Retinal pigment epithelial cell (primary cell): ENCODE results near the gene SYNGR1.
A peak's percentile ranks its signal among the peaks of the same experiment; 100 is the strongest.

ENCODE experiments used
- DNase-seq: peaks from one replicate; pipeline ENCODE4 v3.0.0-alpha.2; 2010; ENCODE audit warnings: low read depth
- H3K4me3 ChIP-seq: 2 replicates; pipeline ENCODE4 v1.5.1; 2011; ENCODE audit warnings: mild to moderate bottlenecking, low read length, control low read depth, moderate library complexity
- CTCF ChIP-seq: conservative IDR thresholded peaks from 2 replicates; pipeline ENCODE4 v1.5.1; 2011; ENCODE audit warnings: low read depth, low read length, control low read depth, inconsistent platforms

The SYNGR1 gene

DNA sequence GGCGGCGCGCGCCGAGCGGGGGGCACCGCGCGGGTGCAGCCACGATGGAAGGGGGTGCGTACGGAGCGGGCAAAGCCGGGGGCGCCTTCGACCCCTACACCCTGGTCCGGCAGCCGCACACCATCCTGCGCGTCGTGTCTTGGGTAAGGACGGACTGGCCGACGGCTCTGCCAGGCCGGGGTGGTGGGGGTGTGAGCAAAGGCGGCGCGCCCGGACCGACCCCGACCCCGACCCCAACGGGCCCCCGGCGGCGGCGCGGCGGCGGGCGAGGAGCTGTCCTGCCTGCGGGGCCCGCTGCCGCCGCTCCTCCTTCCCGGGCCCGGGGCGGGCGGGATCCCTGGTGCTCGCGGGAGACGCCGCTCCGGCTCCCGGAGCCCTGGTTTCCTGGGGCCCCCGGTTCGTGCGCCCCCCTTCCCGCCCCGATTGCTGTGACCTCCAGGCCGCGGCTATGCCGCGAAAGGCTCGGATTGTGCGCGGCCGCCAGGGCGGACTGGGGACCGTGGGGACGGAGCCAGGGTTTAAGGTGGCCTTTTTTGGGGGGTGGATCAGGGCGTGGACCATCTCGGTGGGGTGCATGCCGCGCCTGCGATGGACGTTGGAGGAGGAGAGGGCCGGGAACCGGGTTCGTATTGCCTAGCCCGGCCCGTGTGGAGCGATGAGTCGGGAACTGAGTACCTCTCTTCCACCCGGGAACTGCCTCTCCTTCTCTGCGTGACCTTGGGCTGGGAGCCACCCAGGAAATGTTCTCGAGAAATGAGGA is at the start of gene SYNGR1:
TSS of gene SYNGR1 (plus strand) at position 25 of the 760 bp plus-strand sequence. CDS start at position 45, 20 bp downstream.
- TF ChIP-seq CTCF, result no peak
- DNase-seq, result no peak
- H3K4me3 ChIP-seq, result peak within 1 kb of the TSS; percentile 75

DNA sequence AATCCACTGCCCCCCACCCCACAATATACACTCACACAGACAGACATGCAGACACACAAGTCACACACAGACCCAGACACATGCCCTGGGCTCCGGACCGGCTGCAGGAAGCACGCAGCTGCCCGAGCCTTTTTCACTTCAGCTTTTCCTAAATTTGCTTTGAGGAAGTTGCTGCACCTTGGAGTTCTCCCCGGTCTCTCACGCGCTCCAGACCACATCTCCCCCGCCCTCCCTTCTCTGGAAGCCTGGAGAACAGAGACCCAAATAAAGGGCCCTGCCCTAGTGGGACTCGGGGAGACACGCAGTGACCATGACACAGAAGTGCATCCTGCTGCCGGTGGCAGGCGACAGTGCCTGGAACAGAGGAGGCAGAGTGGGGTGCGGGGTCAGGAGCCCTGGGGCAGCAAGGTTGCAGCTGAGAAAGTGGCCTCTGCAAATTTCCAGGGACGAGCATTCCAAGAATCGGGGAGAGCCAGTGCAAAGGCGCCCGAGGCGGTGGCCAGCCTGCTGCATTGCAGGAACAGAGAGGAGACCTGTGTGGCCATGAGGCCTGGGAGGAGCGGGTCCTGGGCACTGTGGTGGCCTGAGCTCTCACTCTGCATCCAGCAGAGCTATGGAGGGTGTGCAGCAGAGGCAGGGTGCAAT is 49.5 kb upstream of the SYNGR1 start:
- DNase-seq, result no peak
- TF ChIP-seq CTCF, result no peak
- no peak overlapping the region for H3K4me3 ChIP-seq

DNA sequence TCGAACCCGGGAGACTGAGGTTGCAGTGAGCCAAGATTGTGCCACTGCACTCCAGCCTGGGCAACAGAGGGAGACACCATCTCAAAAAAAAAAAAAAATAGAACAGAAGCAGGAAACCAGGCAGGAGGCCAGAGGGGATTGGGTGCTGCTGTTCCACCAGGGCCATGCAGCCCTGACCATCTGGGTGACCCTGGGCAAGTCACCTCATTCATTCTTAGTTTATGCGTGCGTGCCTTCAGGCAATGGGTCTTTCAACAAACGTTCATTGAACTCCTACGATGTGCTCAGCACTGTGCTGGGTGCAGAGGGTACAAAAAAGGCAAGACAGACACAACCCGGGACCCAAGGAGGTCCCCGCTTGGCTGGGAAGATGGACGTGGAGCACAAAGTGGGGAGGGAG is 48.7 kb upstream of the SYNGR1 start:
- no peak for DNase-seq
- no peak for TF ChIP-seq CTCF
- no peak overlapping the region for H3K4me3 ChIP-seq

DNA sequence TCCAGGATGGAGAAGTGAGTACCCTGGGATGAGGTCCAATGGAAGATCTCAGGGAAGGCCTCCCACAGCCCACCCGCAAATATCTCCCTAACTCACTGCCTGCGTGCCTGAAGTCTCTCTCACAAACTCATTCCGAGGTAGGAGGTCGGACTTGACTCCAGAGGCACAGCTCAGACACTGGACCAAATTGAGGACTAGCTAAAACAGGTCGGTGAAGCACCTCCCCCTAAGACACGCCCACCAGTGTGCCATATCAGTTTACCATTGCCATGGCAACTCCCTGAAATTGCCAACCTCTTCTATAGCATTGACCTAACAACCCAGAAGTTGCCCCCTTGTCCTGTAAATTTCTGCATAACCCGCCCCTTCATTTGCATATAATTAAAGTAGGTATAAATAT is 47.9 kb upstream of the SYNGR1 start:
- DNase-seq, result no peak
- no peak for TF ChIP-seq CTCF
- H3K4me3 ChIP-seq, result no peak overlapping the region

DNA sequence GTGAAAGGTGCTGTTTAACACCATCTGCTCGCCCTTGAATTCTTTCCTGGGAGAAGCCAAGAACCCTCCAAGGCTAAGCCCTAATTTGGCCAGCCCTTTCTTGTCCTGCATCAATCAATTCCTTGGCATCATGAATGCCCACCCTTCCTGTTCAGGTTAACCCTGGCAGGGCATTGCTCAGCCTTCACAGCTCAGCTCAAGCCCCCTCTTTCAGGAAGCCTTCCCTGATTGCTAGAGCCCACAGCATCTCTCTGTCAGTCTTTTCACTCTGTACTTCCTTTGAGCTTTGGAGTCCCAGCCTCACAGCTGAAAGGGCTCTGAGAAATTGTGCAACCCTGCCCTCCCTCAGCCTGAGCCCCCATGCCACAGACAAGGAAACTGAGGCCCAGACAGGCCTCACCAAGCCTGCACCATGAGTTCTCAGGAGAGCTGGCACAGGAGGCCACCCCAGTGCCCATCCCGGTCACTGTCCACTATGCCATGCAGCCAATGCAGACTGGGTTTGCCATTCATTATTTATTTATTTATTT is 47.3 kb upstream of the SYNGR1 start:
- no peak for DNase-seq
- TF ChIP-seq CTCF, result no peak
- no peak overlapping the region for H3K4me3 ChIP-seq

- TF ChIP-seq CTCF, result no peak
- DNase-seq, result no peak
- no peak overlapping the region for H3K4me3 ChIP-seq
Measured at GRCh38 chr22:39303358-39303757, 46.4 kb upstream of the SYNGR1 start.
